Endothelial cell of umbilical vein (primary cell): ENCODE data around the gene SPECC1L. TPM values are rescaled to one million over a fixed set of nuclear protein-coding genes. Genes with fewer than 3 reads are reported as not detected.

ENCODE experiments used
- BruUV-seq: library from RNA; stranded (reverse); fragments of 400-500 nt; replicated peaks from 2 replicates; lab custom pipeline; 2021; lab: Mats Ljungman, UMichigan
- CTCF ChIA-PET: fragments of 300-600, 350-600 bp; sonication (Branson Sonifier 250); formaldehyde crosslinking; loops from one replicate; lab custom pipeline; 2021; ENCODE audit warnings: antibody characterized with exemption, inconsistent platforms; lab: Charles Lee
- POLR2A ChIA-PET: fragments of 300-600, 350-600 bp; sonication (Branson Sonifier 250); formaldehyde crosslinking; loops from one replicate; lab custom pipeline; 2021; ENCODE audit warnings: antibody characterized with exemption, inconsistent platforms; lab: Charles Lee
- DNase-seq: peaks from one replicate; pipeline ENCODE4 v3.0.0-alpha.2; 2011; ENCODE audit warnings: low read depth, low spot score
- FAIRE-seq: peaks from 2 replicates; lab custom pipeline; 2011; peaks lifted over from hg19 to GRCh38; lab: Jason Lieb, UNC
- H2AFZ ChIP-seq: 2 replicates; pipeline ENCODE4 v1.6.0; 2012; ENCODE audit warnings: low read depth, low read length, control low read depth, inconsistent platforms
- H3K27ac ChIP-seq: 2 replicates; pipeline ENCODE4 v1.5.1; 2011; ENCODE audit warnings: low read depth, mild to moderate bottlenecking, control low read depth, low read length, moderate library complexity; ENCODE audit not compliant: insufficient read depth
- H3K27me3 ChIP-seq, 2 experiments: 2 replicates each; pipeline versions ENCODE4 v1.6.0 to v1.6.1; 2011; ENCODE audit warnings: low read length in 2 of 2, mixed read lengths in 1 of 2; ENCODE audit not compliant: control insufficient read depth in 2 of 2, insufficient read depth in 2 of 2
- H3K36me3 ChIP-seq, 2 experiments: 2 replicates in 1 of 2; 3 replicates in 1 of 2; pipeline ENCODE4 v1.5.1; 2011; ENCODE audit warnings: low read length in 2 of 2, mild to moderate bottlenecking in 1 of 2, moderate library complexity in 1 of 2; ENCODE audit not compliant: control insufficient read depth in 2 of 2, insufficient read depth in 2 of 2; ENCODE audit errors: extremely low read depth in 1 of 2
- H3K4me1 ChIP-seq: 3 replicates; pipeline ENCODE4 v1.5.1; 2011; ENCODE audit warnings: mild to moderate bottlenecking, low read length; ENCODE audit not compliant: control insufficient read depth, insufficient read depth; ENCODE audit errors: extremely low read depth
- H3K4me2 ChIP-seq: 2 replicates; pipeline ENCODE4 v1.6.1; 2011; ENCODE audit warnings: low read length, control low read depth, mixed read lengths; ENCODE audit not compliant: insufficient read depth
- H3K4me3 ChIP-seq, 3 experiments: fragments of 200-600 bp in 1 of 3; sonication (generic), shearing (Covaris generic) in 1 of 3; replicated peaks in 1 of 3; 2 replicates each; pipeline ENCODE4 v1.5.1; 2011 to 2016; ENCODE audit warnings: control low read depth in 3 of 3, low read length in 3 of 3, mild to moderate bottlenecking in 2 of 3, inconsistent platforms in 1 of 3, low read depth in 1 of 3, moderate library complexity in 1 of 3; ENCODE audit not compliant: insufficient read depth in 1 of 3
- H3K79me2 ChIP-seq: 2 replicates; pipeline ENCODE4 v1.6.0; 2012; ENCODE audit warnings: low read length, inconsistent platforms; ENCODE audit not compliant: control insufficient read depth, insufficient read depth
- H3K9ac ChIP-seq: replicated peaks from 2 replicates; pipeline ENCODE3; 2011; ENCODE audit warnings: low read length, control low read depth; ENCODE audit not compliant: insufficient read depth; ENCODE audit errors: extremely low read depth
- H3K9me1 ChIP-seq: replicated peaks from 3 replicates; pipeline ENCODE4 v1.6.0; 2011; ENCODE audit warnings: mild to moderate bottlenecking, low read length; ENCODE audit not compliant: control insufficient read depth, insufficient read depth; ENCODE audit errors: extremely low read depth
- H3K9me3 ChIP-seq: replicated peaks from 2 replicates; pipeline ENCODE4 v1.5.1; 2012; ENCODE audit warnings: low read length, inconsistent platforms; ENCODE audit not compliant: control insufficient read depth, insufficient read depth
- H4K20me1 ChIP-seq: replicated peaks from 2 replicates; pipeline ENCODE3; 2011; ENCODE audit warnings: mild to moderate bottlenecking, low read length; ENCODE audit not compliant: control insufficient read depth, insufficient read depth; ENCODE audit errors: extremely low read depth
- EZH2 ChIP-seq: IDR thresholded peaks from 2 replicates; pipeline ENCODE4 v1.6.1; 2012; ENCODE audit warnings: borderline replicate concordance, low read depth, mild to moderate bottlenecking, moderate library complexity, low read length, inconsistent platforms; ENCODE audit not compliant: severe bottlenecking
- GATA2 ChIP-seq: IDR thresholded peaks from 2 replicates; pipeline ENCODE4 v1.7.0; 2011; ENCODE audit warnings: low read depth, mild to moderate bottlenecking, moderate library complexity, mixed read lengths, low read length; ENCODE audit not compliant: insufficient read length, insufficient read depth
- JUN ChIP-seq: IDR thresholded peaks from 2 replicates; pipeline ENCODE4 v1.6.1; 2011; ENCODE audit warnings: borderline replicate concordance, low read depth; ENCODE audit not compliant: insufficient read length, insufficient read depth
- MYC ChIP-seq: IDR thresholded peaks from one replicate; pipeline ENCODE4 v1.6.1; 2011; ENCODE audit warnings: mild to moderate bottlenecking, low read depth, low read length
- POLR2A ChIP-seq: IDR thresholded peaks from 2 replicates; pipeline ENCODE4 v1.6.1; 2012; ENCODE audit warnings: low read depth, mild to moderate bottlenecking, control low read depth, low read length
- POLR2AphosphoS5 ChIP-seq: IDR thresholded peaks from 2 replicates; pipeline ENCODE4 v1.6.1; 2012; ENCODE audit warnings: low read depth, mild to moderate bottlenecking, control low read depth, low read length, moderate library complexity; ENCODE audit not compliant: insufficient read depth
- dilution Hi-C: fragments of 300-500 bp; cut with MboI; formaldehyde crosslinking; loops from one replicate; pipeline ENCODE4 v1.15.0; 2019; ENCODE audit warnings: low sequenced_read_pairs; ENCODE audit not compliant: extremely low pct_ligation_motif_present
- intact Hi-C: fragments of 100-400 bp; cut with micrococcal nuclease; formaldehyde crosslinking; loops from one replicate; pipeline ENCODE4 v1.10.0; 2022
- polyA plus RNA-seq, 4 experiments: library from polyadenylated mRNA; depleted of rRNA in 3 of 4; stranded (reverse) in 3 of 4; unstranded in 1 of 4; fragments of >200 nt; gene quantifications; 2 replicates each; pipeline versions ENCODE4 v1.2.1 to v1.2.3, GENCODE V29; 2011 to 2012; ENCODE audit warnings: missing spikeins in 1 of 4
- total RNA-seq: library from RNA; stranded (reverse); gene quantifications from 2 replicates; pipeline ENCODE4 v1.2.3, GENCODE V29; 2021
- TF ChIP-seq, protein P1 (sequence below), 2 donors: IDR thresholded peaks; 1 replicate in 1 of 2; 2 replicates in 1 of 2; pipeline ENCODE4 v1.5.1; 2011; ENCODE audit warnings: low read length in 2 of 2, mild to moderate bottlenecking in 2 of 2, moderate library complexity in 2 of 2, control low read depth in 1 of 2, inconsistent platforms in 1 of 2, low read depth in 1 of 2; ENCODE audit not compliant: insufficient read depth in 1 of 2; ENCODE audit errors: extremely low read depth in 1 of 2

The SPECC1L gene
- total and polyA plus RNA-seq, 2 donors (not counting 3 experiments of a cell fraction or from before 2014, with no cell fraction given): 22.8 to 79.3 TPM

DNA sequence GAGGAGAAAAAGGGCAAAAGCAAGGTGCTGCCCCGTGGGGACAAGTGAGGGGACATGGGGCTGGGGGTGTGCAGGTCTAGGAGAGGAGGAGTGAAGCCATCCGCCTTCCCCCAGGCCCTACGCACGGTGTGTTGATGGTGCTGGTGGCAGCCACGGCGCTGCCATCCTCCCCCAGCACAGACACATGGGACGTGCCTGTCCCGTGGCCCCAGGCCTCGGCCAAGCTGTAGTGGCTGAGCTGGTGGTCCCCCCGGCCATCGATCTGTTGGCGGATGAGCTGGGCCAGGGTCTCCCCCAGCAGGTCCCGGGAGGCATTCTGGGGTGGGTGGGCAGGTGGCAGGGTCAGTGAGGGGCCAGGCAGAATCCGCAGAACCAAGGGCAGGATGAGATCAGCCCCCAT lies 44.7 kb upstream of the SPECC1L start:
- no peak overlapping the region for H3K4me2 ChIP-seq
- dilution Hi-C loops (no loop called here), intact Hi-C loops (no loop called here)
- DNase-seq (no peak), FAIRE-seq (no peak)
- peaks cover 0 to 28% of the 10 kb centered on the region in 2 experiments for H3K36me3 ChIP-seq
- no peak overlapping the region for H3K27ac ChIP-seq
- no peaks in the 10 kb centered on the region for H3K9me1 ChIP-seq
- TF ChIP-seq, protein P1, sequence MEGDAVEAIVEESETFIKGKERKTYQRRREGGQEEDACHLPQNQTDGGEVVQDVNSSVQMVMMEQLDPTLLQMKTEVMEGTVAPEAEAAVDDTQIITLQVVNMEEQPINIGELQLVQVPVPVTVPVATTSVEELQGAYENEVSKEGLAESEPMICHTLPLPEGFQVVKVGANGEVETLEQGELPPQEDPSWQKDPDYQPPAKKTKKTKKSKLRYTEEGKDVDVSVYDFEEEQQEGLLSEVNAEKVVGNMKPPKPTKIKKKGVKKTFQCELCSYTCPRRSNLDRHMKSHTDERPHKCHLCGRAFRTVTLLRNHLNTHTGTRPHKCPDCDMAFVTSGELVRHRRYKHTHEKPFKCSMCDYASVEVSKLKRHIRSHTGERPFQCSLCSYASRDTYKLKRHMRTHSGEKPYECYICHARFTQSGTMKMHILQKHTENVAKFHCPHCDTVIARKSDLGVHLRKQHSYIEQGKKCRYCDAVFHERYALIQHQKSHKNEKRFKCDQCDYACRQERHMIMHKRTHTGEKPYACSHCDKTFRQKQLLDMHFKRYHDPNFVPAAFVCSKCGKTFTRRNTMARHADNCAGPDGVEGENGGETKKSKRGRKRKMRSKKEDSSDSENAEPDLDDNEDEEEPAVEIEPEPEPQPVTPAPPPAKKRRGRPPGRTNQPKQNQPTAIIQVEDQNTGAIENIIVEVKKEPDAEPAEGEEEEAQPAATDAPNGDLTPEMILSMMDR (IDR thresholded peaks at IDR 0.05; ENCODE audit: extremely low read depth in 1 of 2, insufficient read depth in 1 of 2, low read depth in 1 of 2, low read length in 2 of 2): no peak
- no peak for TF ChIP-seq POLR2AphosphoS5
- TF ChIP-seq MYC: no peak
- TF ChIP-seq GATA2: no peak
- no peak for TF ChIP-seq JUN
- TF ChIP-seq EZH2: no peak
- TF ChIP-seq POLR2A: no peak
- no TSS peak for BruUV-seq
- no peaks in the 10 kb centered on the region for H3K27me3 ChIP-seq
- POLR2A ChIA-PET: no interaction called here
- no peaks in the 10 kb centered on the region for H4K20me1 ChIP-seq
- H3K4me3 ChIP-seq: no peak overlapping the region
- H3K9ac ChIP-seq: no peak overlapping the region
- CTCF ChIA-PET: interaction anchor here (1.0 kb wide), 1 partner anchor 14 kb away, joined by 3 read pairs; no protein-coding TSS in a partner anchor
- no peak overlapping the region for H2AFZ ChIP-seq
- H3K79me2 ChIP-seq: no peaks in the 10 kb centered on the region
- H3K4me1 ChIP-seq: no peaks in the 10 kb centered on the region
- no peaks in the 10 kb centered on the region for H3K9me3 ChIP-seq
